DND-41 (cell line): ENCODE results near the gene ZDHHC20.

Experiments
- ATAC-seq: fragments of 200-7000 bp; cut with Tn5 transposase; 3 replicates; pipeline ENCODE4 v1.9.1; 2021; ENCODE audit warnings: low read depth; ENCODE audit not compliant: insufficient read depth
- DNase-seq: peaks from one replicate; pipeline ENCODE4 v3.0.0-alpha.2; 2020
- H2AFZ ChIP-seq: 2 replicates; pipeline ENCODE4 v1.6.0; 2012; ENCODE audit warnings: low read depth, low read length
- H3K27ac ChIP-seq: 2 replicates; pipeline ENCODE4 v1.5.1; 2012; ENCODE audit warnings: low read length, inconsistent platforms
- H3K27me3 ChIP-seq: fragments of 200-600 bp; sonication (generic); 2 replicates; pipeline ENCODE4 v1.6.0; 2012; ENCODE audit warnings: low read length, mild to moderate bottlenecking, inconsistent platforms; ENCODE audit not compliant: insufficient read depth, poor library complexity
- H3K36me3 ChIP-seq: 2 replicates; pipeline ENCODE4 v1.5.1; 2012; ENCODE audit warnings: low read length, inconsistent platforms; ENCODE audit not compliant: insufficient read depth
- H3K4me1 ChIP-seq: 2 replicates; pipeline ENCODE4 v1.5.1; 2012; ENCODE audit warnings: mild to moderate bottlenecking, low read length; ENCODE audit not compliant: insufficient read depth
- H3K4me2 ChIP-seq: 2 replicates; pipeline ENCODE4 v1.6.0; 2012; ENCODE audit warnings: mild to moderate bottlenecking, moderate library complexity, low read length, inconsistent platforms; ENCODE audit not compliant: insufficient read depth
- H3K4me3 ChIP-seq, 2 experiments: fragments of 200-600 bp in 1 of 2; shearing (Covaris generic) in 1 of 2; 2 replicates each; pipeline ENCODE4 v1.5.1; 2012 to 2016; ENCODE audit warnings: inconsistent platforms in 2 of 2, low read length in 2 of 2, mild to moderate bottlenecking in 2 of 2, low read depth in 1 of 2, moderate library complexity in 1 of 2
- H3K79me2 ChIP-seq: 2 replicates; pipeline ENCODE4 v1.6.0; 2012; ENCODE audit warnings: low read length, inconsistent platforms; ENCODE audit not compliant: insufficient read depth
- H3K9ac ChIP-seq: 2 replicates; pipeline ENCODE4 v1.6.0; 2012; ENCODE audit warnings: low read depth, mild to moderate bottlenecking, inconsistent platforms, low read length, moderate library complexity
- H3K9me3 ChIP-seq: 2 replicates; pipeline ENCODE4 v1.5.1; 2012; ENCODE audit warnings: low read length, moderate library complexity, mild to moderate bottlenecking, inconsistent platforms; ENCODE audit not compliant: insufficient read depth, severe bottlenecking
- H4K20me1 ChIP-seq: 2 replicates; pipeline ENCODE4 v1.6.0; 2012; ENCODE audit warnings: low read length; ENCODE audit not compliant: insufficient read depth
- CTCF ChIP-seq: IDR thresholded peaks from 2 replicates; pipeline ENCODE4 v1.5.1; 2012; ENCODE audit warnings: borderline replicate concordance, low read length, moderate library complexity, mild to moderate bottlenecking; ENCODE audit not compliant: poor library complexity, severe bottlenecking; ENCODE audit errors: extremely low read depth
- EZH2 ChIP-seq: IDR thresholded peaks from 3 replicates; pipeline ENCODE4 v1.6.1; 2012; ENCODE audit warnings: borderline replicate concordance, low read depth, mild to moderate bottlenecking, moderate library complexity, low read length, inconsistent platforms; ENCODE audit not compliant: severe bottlenecking

ZDHHC20 gene

GRCh38 chr13:21328201-21328600, 130.9 kb downstream of the ZDHHC20 start:
- no peaks in the 10 kb centered on the region for H3K9me3 ChIP-seq
- no peak overlapping the region for H3K4me2 ChIP-seq
- H3K9ac ChIP-seq: no peak overlapping the region
- DNase-seq: no peak
- H3K4me3 ChIP-seq: no peak overlapping the region
- peaks cover 41% of the 10 kb centered on the region for H3K36me3 ChIP-seq
- no peaks in the 10 kb centered on the region for H3K27me3 ChIP-seq
- 0 out of 2 replicates have a peak, but pooled peaks cover 2% of the 10 kb centered on the region for H3K79me2 ChIP-seq
- ATAC-seq: no peak
- no peak overlapping the region for H2AFZ ChIP-seq
- H3K4me1 ChIP-seq: no peaks in the 10 kb centered on the region
- no peak overlapping the region for H3K27ac ChIP-seq
- TF ChIP-seq CTCF: no peak
- TF ChIP-seq EZH2: no peak
- no peaks in the 10 kb centered on the region for H4K20me1 ChIP-seq

- Histone ChIP-seq H3K4me3 (no peak overlapping the region), H3K27ac (no peak overlapping the region), H3K4me2 (no peak overlapping the region), H3K9ac (no peak overlapping the region), H3K27me3 (no peaks in the 10 kb centered on the region), H3K36me3 (peaks cover 49% of the 10 kb centered on the region), H3K79me2 (peaks cover 2% of the 10 kb centered on the region; the same call in 1 of the 2 replicates), H3K4me1 (no peaks in the 10 kb centered on the region), H4K20me1 (no peaks in the 10 kb centered on the region), H2AFZ (no peak overlapping the region), H3K9me3 (no peaks in the 10 kb centered on the region)
- ATAC-seq (no peak), DNase-seq (no peak)
- TF ChIP-seq EZH2: no peak
Measured at GRCh38 chr13:21326155-21327031, 132.7 kb downstream of the ZDHHC20 start.

GRCh38 chr13:21324803-21325202, 134.3 kb downstream of the ZDHHC20 start:
- ATAC-seq: no peak
- Histone ChIP-seq H3K79me2 (peaks cover 2% of the 10 kb centered on the region; the same call in 1 of the 2 replicates), H3K9ac (no peak overlapping the region), H4K20me1 (no peaks in the 10 kb centered on the region), H3K4me3 (no peak overlapping the region), H3K27me3 (no peaks in the 10 kb centered on the region), H3K4me2 (no peak overlapping the region), H3K9me3 (no peaks in the 10 kb centered on the region), H3K4me1 (no peaks in the 10 kb centered on the region), H3K27ac (no peak overlapping the region), H3K36me3 (peaks cover 39% of the 10 kb centered on the region), H2AFZ (no peak overlapping the region)
- DNase-seq: no peak
- TF ChIP-seq CTCF: no peak
- TF ChIP-seq EZH2: no peak

DNA sequence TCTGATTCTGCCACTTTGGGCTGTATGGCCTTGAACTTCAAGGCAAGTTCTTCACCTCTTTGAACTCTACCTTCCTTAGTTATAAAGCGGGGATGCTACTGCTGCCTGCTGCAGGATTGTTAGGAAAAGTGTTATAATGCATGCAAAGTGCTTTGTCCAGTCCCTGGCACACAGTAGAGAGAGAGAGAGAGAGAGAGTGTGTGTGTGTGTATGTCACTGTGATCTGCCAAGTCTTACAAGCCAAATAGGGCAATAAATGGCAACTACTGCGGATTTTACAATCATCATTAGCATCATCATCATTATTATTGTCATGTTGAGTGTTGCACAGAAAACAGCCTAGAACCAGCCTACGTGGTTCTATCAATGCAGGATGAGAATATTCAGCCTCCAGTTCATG, 136.1 kb downstream of the ZDHHC20 start:
- DNase-seq: no peak
- Histone ChIP-seq H3K9ac (no peak overlapping the region), H3K4me3 (no peak overlapping the region), H3K4me1 (no peaks in the 10 kb centered on the region), H3K79me2 (peaks cover 2% of the 10 kb centered on the region; the same call in 1 of the 2 replicates), H3K27me3 (no peaks in the 10 kb centered on the region), H4K20me1 (no peaks in the 10 kb centered on the region), H3K27ac (no peak overlapping the region), H3K4me2 (no peak overlapping the region), H2AFZ (no peak overlapping the region), H3K9me3 (no peaks in the 10 kb centered on the region), H3K36me3 (peaks cover 28% of the 10 kb centered on the region)
- TF ChIP-seq EZH2 (no peak), CTCF (no peak)
- no peak for ATAC-seq
